Measurements from ENCODE around the gene ST3GAL5.

The ST3GAL5 gene

GRCh38 chr2:85850451-85850850 is 38.3 kb downstream of the ST3GAL5 start:
- no peak for FAIRE-seq
- TF ChIP-seq SPI1 (IDR thresholded peaks at IDR 0.05; ENCODE audit: low read depth, low read length) (no peak), POLR2AphosphoS5 (IDR thresholded peaks at IDR 0.05; ENCODE audit: low read depth, low read length) (no peak), POU2F2 (IDR thresholded peaks at IDR 0.05; ENCODE audit: low read depth, low read length) (no peak), TAF1 (IDR thresholded peaks at IDR 0.05; ENCODE audit: low read depth, low read length) (no peak), POLR2A (IDR thresholded peaks at IDR 0.05; ENCODE audit: low read depth, low read length) (no peak), PAX5 (IDR thresholded peaks at IDR 0.05; ENCODE audit: insufficient read depth, low read length, severe bottlenecking) (no peak)
- DNase-seq (ENCODE audit: insufficient read length, low spot score): no peak

DNA sequence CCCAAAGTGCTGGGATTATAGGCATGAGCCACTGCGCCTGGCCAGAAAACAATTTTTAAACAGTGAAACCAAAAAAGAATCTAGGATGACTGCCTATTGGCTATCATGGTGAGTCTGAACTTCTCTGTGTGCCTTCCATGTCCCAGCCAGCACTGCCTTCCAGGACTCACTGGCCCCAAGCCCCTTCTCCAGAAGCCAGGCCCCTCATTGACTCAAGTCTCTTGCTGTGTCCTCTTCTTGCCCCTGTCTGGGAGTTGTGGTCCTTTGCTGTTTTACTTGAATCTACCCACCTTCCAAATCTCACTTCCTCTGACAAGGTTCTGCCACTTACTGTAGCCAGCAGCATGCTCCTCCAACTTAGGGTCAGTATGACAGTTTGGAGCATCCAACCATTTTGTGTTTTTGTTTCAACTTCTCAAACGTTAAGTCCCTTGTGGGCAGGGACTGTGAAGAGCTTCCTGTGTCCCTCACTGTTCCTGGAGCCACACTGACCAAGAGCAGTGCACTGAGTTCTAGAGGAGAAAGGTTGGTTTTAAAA is 41.7 kb downstream of the ST3GAL5 start:
- TF ChIP-seq POU2F2 (IDR thresholded peaks at IDR 0.05; ENCODE audit: low read depth, low read length) (no peak), SPI1 (IDR thresholded peaks at IDR 0.05; ENCODE audit: low read depth, low read length) (peak; percentile 89)
- FAIRE-seq (peak; percentile 52), DNase-seq (ENCODE audit: insufficient read length, low spot score) (no peak)

DNA sequence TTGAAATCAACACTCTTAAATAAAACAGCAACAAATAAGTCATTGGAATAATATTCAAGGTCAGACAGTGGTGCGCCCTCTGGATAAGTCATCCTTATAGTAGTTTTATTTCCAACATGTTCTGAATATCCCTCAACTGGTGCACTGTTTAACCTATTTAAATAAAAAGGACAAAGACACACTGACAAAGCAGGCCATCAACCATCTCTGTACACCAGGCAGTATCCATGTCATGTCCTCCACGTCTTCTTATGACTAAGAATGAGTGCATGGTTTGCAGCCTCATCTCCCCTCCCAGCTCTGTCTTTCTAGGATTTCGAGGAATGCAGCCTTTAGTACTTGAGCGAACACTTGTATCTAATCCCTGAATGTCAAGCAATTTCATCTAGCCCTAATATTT is 42.4 kb downstream of the ST3GAL5 start:
- TF ChIP-seq TAF1 (IDR thresholded peaks at IDR 0.05; ENCODE audit: low read depth, low read length) (no peak), POLR2AphosphoS5 (IDR thresholded peaks at IDR 0.05; ENCODE audit: low read depth, low read length) (no peak), SPI1 (IDR thresholded peaks at IDR 0.05; ENCODE audit: low read depth, low read length) (no peak), POLR2A (IDR thresholded peaks at IDR 0.05; ENCODE audit: low read depth, low read length) (no peak), PAX5 (IDR thresholded peaks at IDR 0.05; ENCODE audit: insufficient read depth, low read length, severe bottlenecking) (no peak), POU2F2 (IDR thresholded peaks at IDR 0.05; ENCODE audit: low read depth, low read length) (no peak)
- DNase-seq (ENCODE audit: insufficient read length, low spot score): no peak
- FAIRE-seq: no peak

DNA sequence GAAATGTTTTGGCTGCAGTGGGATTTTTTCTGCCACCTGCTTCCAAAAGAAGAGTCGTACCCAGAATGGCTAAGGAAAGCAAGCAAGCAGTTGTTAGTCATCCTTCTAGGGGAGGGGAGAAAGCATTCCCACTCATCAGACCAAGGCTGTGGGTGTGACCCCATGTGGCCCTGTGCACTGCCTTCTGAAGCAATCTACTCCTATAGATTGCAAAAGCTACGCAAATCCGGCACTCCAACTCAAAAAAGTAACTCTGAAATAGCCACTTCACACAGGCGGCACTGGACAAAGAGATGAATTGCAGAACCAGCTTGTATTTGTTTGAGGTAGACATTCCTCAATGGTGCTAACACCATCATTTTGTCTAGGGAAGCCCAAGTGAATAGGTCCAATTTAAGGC is 44.3 kb downstream of the ST3GAL5 start:
- FAIRE-seq: no peak
- DNase-seq (ENCODE audit: insufficient read length, low spot score): no peak
- TF ChIP-seq POLR2A (IDR thresholded peaks at IDR 0.05; ENCODE audit: low read depth, low read length) (no peak), PAX5 (IDR thresholded peaks at IDR 0.05; ENCODE audit: insufficient read depth, low read length, severe bottlenecking) (no peak)

DNA sequence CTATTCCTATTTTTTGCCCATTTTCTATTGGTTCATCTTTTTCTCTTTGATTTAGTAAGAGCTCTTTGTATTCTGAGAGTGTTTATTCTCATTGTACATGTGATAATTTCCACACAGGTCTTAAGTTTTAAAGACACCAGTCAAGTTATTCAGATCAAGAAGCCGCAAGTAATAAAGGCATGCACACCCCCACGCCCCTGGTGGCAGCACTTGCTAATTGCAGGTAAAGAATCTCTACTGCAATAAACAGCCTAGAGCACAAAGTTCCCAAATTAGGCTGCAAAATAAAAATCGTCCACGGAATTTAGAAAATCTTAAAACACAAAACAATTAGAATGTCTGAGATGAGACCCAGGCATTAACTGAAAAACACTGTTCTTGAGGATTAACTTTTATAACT is 45.2 kb downstream of the ST3GAL5 start:
- no peak for FAIRE-seq
- no peak for DNase-seq (ENCODE audit: insufficient read length, low spot score)
- TF ChIP-seq POLR2AphosphoS5 (IDR thresholded peaks at IDR 0.05; ENCODE audit: low read depth, low read length) (no peak), TAF1 (IDR thresholded peaks at IDR 0.05; ENCODE audit: low read depth, low read length) (no peak), POLR2A (IDR thresholded peaks at IDR 0.05; ENCODE audit: low read depth, low read length) (no peak), SPI1 (IDR thresholded peaks at IDR 0.05; ENCODE audit: low read depth, low read length) (no peak)

DNA sequence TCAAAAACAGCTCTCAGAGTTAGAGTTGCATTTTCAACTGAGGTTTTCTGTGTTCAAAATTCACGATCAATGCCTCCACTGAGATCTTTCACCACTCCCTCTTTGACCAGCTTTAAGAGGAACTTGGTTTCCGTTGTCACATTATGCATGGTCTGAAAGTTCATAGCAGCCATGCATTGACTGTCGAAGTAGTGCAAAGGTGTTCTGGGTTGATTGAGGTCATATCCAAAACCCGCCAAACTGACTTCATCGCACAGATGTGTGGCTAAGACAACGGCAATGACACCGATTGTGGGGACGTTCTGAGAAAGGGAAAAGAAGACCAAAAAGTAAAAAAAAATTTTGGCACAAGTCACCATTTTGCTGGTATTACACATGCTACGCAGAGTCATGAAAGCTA is 48.7 kb downstream of the ST3GAL5 start:
- FAIRE-seq (no peak), DNase-seq (ENCODE audit: insufficient read length, low spot score) (no peak)
- no peak for TF ChIP-seq POLR2AphosphoS5 (IDR thresholded peaks at IDR 0.05; ENCODE audit: low read depth, low read length)
- TF ChIP-seq TAF1 (IDR thresholded peaks at IDR 0.05; ENCODE audit: low read depth, low read length): no peak
- TF ChIP-seq PAX5 (IDR thresholded peaks at IDR 0.05; ENCODE audit: insufficient read depth, low read length, severe bottlenecking): no peak
- no peak for TF ChIP-seq POU2F2 (IDR thresholded peaks at IDR 0.05; ENCODE audit: low read depth, low read length)
- no peak for TF ChIP-seq SPI1 (IDR thresholded peaks at IDR 0.05; ENCODE audit: low read depth, low read length)
- TF ChIP-seq POLR2A (IDR thresholded peaks at IDR 0.05; ENCODE audit: low read depth, low read length): no peak

DNA sequence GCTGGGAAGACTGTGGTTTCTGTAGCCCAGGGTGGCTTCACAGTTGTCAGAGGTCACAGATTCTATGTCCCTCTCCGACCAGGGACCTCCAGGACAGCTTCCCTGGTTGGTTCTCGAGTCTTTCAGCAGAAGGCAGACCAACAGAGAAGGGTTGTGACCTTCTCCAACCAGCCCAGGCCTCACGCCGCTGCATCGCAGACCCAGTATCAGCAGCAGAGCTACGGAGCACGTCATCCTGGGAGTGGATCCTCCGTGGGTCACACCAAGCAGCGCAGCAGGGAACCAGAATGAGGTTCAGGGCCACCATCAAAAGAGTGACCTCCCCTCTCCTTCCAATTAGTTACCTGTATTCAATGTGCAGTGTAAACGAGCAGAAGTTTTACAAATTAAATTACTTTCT is 49.3 kb downstream of the ST3GAL5 start:
- DNase-seq (ENCODE audit: insufficient read length, low spot score) (no peak), FAIRE-seq (no peak)
- no peak for TF ChIP-seq TAF1 (IDR thresholded peaks at IDR 0.05; ENCODE audit: low read depth, low read length)
- TF ChIP-seq SPI1 (IDR thresholded peaks at IDR 0.05; ENCODE audit: low read depth, low read length): no peak
- TF ChIP-seq POLR2A (IDR thresholded peaks at IDR 0.05; ENCODE audit: low read depth, low read length): no peak
- no peak for TF ChIP-seq POU2F2 (IDR thresholded peaks at IDR 0.05; ENCODE audit: low read depth, low read length)
- no peak for TF ChIP-seq PAX5 (IDR thresholded peaks at IDR 0.05; ENCODE audit: insufficient read depth, low read length, severe bottlenecking)
- no peak for TF ChIP-seq POLR2AphosphoS5 (IDR thresholded peaks at IDR 0.05; ENCODE audit: low read depth, low read length)

GRCh38 chr2:85838641-85839040 is 50.1 kb downstream of the ST3GAL5 start:
- no peak for TF ChIP-seq SPI1 (IDR thresholded peaks at IDR 0.05; ENCODE audit: low read depth, low read length)
- no peak for TF ChIP-seq TAF1 (IDR thresholded peaks at IDR 0.05; ENCODE audit: low read depth, low read length)
- no peak for TF ChIP-seq PAX5 (IDR thresholded peaks at IDR 0.05; ENCODE audit: insufficient read depth, low read length, severe bottlenecking)
- TF ChIP-seq POLR2AphosphoS5 (IDR thresholded peaks at IDR 0.05; ENCODE audit: low read depth, low read length): no peak
- FAIRE-seq (no peak), DNase-seq (ENCODE audit: insufficient read length, low spot score) (no peak)

DNA sequence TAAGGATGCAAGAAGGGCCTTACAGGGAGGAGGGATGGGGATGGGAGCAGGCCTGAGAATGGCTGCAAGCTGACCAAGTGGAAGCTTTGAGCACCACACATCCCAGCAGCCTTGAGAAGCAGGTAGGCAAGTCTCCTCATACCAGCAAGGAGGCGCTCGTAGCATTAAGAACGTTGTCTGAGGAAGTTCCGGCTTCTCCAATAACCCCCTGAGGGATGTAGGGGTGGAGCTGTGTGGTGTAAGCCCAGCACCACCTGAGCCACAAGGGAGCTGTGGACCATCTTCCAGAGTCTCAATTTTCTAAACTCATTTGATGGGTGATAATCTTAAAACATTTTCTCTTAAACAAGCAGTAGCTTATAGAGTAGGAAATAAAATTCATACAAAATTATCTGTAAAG is 50.6 kb downstream of the ST3GAL5 start:
- no peak for TF ChIP-seq POLR2A (IDR thresholded peaks at IDR 0.05; ENCODE audit: low read depth, low read length)
- TF ChIP-seq PAX5 (IDR thresholded peaks at IDR 0.05; ENCODE audit: insufficient read depth, low read length, severe bottlenecking): no peak
- TF ChIP-seq SPI1 (IDR thresholded peaks at IDR 0.05; ENCODE audit: low read depth, low read length): no peak
- no peak for TF ChIP-seq POU2F2 (IDR thresholded peaks at IDR 0.05; ENCODE audit: low read depth, low read length)
- TF ChIP-seq TAF1 (IDR thresholded peaks at IDR 0.05; ENCODE audit: low read depth, low read length): no peak
- no peak for TF ChIP-seq POLR2AphosphoS5 (IDR thresholded peaks at IDR 0.05; ENCODE audit: low read depth, low read length)
- no peak for DNase-seq (ENCODE audit: insufficient read length, low spot score)
- no peak for FAIRE-seq

DNA sequence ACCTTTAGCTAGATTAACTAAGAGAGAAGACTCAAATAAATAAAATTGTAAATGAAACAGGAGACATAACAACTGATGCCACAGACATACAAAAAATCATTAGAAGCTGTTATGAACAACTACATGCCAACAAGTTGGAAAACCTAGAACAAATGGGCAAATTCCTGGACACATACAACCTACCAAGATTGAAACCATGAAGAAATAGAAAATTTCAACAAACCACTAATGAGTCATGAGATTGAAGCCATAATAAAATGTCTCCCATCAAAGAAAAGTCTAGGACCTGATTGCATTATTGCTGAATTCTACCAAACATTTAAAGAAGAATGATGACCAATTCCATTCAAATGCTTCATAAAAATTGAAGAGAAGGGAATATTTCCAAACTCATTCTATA is 54.3 kb downstream of the ST3GAL5 start:
- no peak for DNase-seq (ENCODE audit: insufficient read length, low spot score)
- no peak for FAIRE-seq
- TF ChIP-seq PAX5 (IDR thresholded peaks at IDR 0.05; ENCODE audit: insufficient read depth, low read length, severe bottlenecking) (no peak), POLR2AphosphoS5 (IDR thresholded peaks at IDR 0.05; ENCODE audit: low read depth, low read length) (no peak), TAF1 (IDR thresholded peaks at IDR 0.05; ENCODE audit: low read depth, low read length) (no peak)

GRCh38 chr2:85831735-85832134 is 57.1 kb downstream of the ST3GAL5 start:
- DNase-seq (ENCODE audit: insufficient read length, low spot score) (no peak), FAIRE-seq (no peak)
- TF ChIP-seq SPI1 (IDR thresholded peaks at IDR 0.05; ENCODE audit: low read depth, low read length) (no peak), POLR2AphosphoS5 (IDR thresholded peaks at IDR 0.05; ENCODE audit: low read depth, low read length) (no peak), POLR2A (IDR thresholded peaks at IDR 0.05; ENCODE audit: low read depth, low read length) (no peak), PAX5 (IDR thresholded peaks at IDR 0.05; ENCODE audit: insufficient read depth, low read length, severe bottlenecking) (no peak), TAF1 (IDR thresholded peaks at IDR 0.05; ENCODE audit: low read depth, low read length) (no peak), POU2F2 (IDR thresholded peaks at IDR 0.05; ENCODE audit: low read depth, low read length) (no peak)
